GM19193 (cell line): ENCODE results near the gene WDR70.

Experiments
- POLR2A ChIP-seq: IDR thresholded peaks from 4 replicates; pipeline ENCODE4 v1.6.1; 2011; ENCODE audit not compliant: insufficient read depth, insufficient read length; ENCODE audit errors: extremely low read depth

The WDR70 gene

GRCh38 chr5:37787742-37788141 lies 408.6 kb downstream of the WDR70 start:
- TF ChIP-seq POLR2A = no peak

GRCh38 chr5:37789991-37790390 lies 410.9 kb downstream of the WDR70 start:
- TF ChIP-seq POLR2A = no peak

GRCh38 chr5:37791321-37791720 lies 412.2 kb downstream of the WDR70 start:
- no peak for TF ChIP-seq POLR2A

- TF ChIP-seq POLR2A = no peak
These were observed 414.0 kb downstream of the WDR70 start for GRCh38 chr5:37792975-37793631.

- TF ChIP-seq POLR2A = no peak
These were observed 420.8 kb downstream of the WDR70 start for GRCh38 chr5:37799865-37800421.

- TF ChIP-seq POLR2A = no peak
These were observed 422.4 kb downstream of the WDR70 start for GRCh38 chr5:37801521-37801920.
